ENCODE data around the gene INSRR. TPM values are rescaled to one million over a fixed set of nuclear protein-coding genes. Genes with fewer than 3 reads are reported as not detected.

Gene INSRR
- polyA plus RNA-seq, 3 donors = not detected

GRCh38 chr1:156815961-156816422, 42.9 kb downstream of the INSRR start:
- no peak overlapping the region for H2AFZ ChIP-seq (ENCODE audit: insufficient read depth, low read depth, low read length, poor library complexity, severe bottlenecking)

GRCh38 chr1:156815307-156815826, 43.5 kb downstream of the INSRR start:
- intact Hi-C loops (cut with micrococcal nuclease) = loop anchor here in 1 of 2 donors (10.0 kb wide), 1 partner anchor 79 kb away; the partner anchor contains the start of gene PEAR1
- no peaks in the 10 kb centered on the region for H3K9me3 ChIP-seq (replicated peaks in 1 of 2; ENCODE audit: control insufficient read depth in 1 of 2, insufficient read depth in 1 of 2, low read length in 2 of 2)
- H3K9ac ChIP-seq (ENCODE audit: insufficient read depth, low read length, poor library complexity, severe bottlenecking) = no peak overlapping the region
- H3K4me3 ChIP-seq (replicated peaks in 1 of 3; ENCODE audit: low read depth in 2 of 3, low read length in 3 of 3) = no peak overlapping the region
- peaks cover 21 to 24% of the 10 kb centered on the region in 2 donors for H3K4me1 ChIP-seq (ENCODE audit: control insufficient read depth in 1 of 2, insufficient read depth in 2 of 2, low read length in 2 of 2)
- Mint-ChIP-seq H3K4me1 (peaks cover 28% of the 10 kb centered on the region), H3K36me3 (no peaks in the 10 kb centered on the region), H3K4me3 (peak overlapping the region in 1 of 2 donors; percentile 40), H3K27ac (peak overlapping the region in 1 of 7 donors; percentile 11), H3K9me3 (peaks cover 0 to 2% (median 0%) of the 10 kb centered on the region in 7 donors), H3K27me3 (ENCODE audit: low read depth in 3 of 3) (peaks cover 40 to 68% (median 45%) of the 10 kb centered on the region in 3 donors)
- WGBS (ENCODE audit: insufficient coverage) = 89% methylated on average over 4 of the region's 5 CpGs
- no peaks in the 10 kb centered on the region for H4K20me1 ChIP-seq (ENCODE audit: insufficient read depth, low read length)
- no peak for DNase-seq
- H2AFZ ChIP-seq (ENCODE audit: insufficient read depth, low read depth, low read length, poor library complexity, severe bottlenecking) = no peak overlapping the region
- H3K36me3 ChIP-seq (replicated peaks in 1 of 2; ENCODE audit: control insufficient read depth in 1 of 2, insufficient read depth in 2 of 2, low read length in 2 of 2) = no peaks in the 10 kb centered on the region
- TF ChIP-seq CTCF (IDR thresholded peaks at IDR 0.05) = no peak
- no peaks in the 10 kb centered on the region for H3K79me2 ChIP-seq (ENCODE audit: insufficient read depth, low read length)
- H3K27me3 ChIP-seq (ENCODE audit: control insufficient read depth in 2 of 2, insufficient read depth in 2 of 2, low read length in 2 of 2) = peaks cover 0 to 33% of the 10 kb centered on the region in 2 donors
- H3K4me2 ChIP-seq (replicated peaks; ENCODE audit: extremely low read depth, low read length, poor library complexity, severe bottlenecking) = no peak overlapping the region
- H3K27ac ChIP-seq (ENCODE audit: low read depth in 1 of 2, low read length in 2 of 2) = no peak overlapping the region

More at GRCh38 chr1:156815961-156816422, 42.9 kb downstream of the INSRR start:
- no peaks in the 10 kb centered on the region for H3K9me3 ChIP-seq (replicated peaks in 1 of 2; ENCODE audit: control insufficient read depth in 1 of 2, insufficient read depth in 1 of 2, low read length in 2 of 2)
- peaks cover 0 to 2% (median 0%) of the 10 kb centered on the region in 7 donors for H3K9me3 Mint-ChIP-seq
- peaks cover 21 to 24% of the 10 kb centered on the region in 2 donors for H3K4me1 ChIP-seq (ENCODE audit: control insufficient read depth in 1 of 2, insufficient read depth in 2 of 2, low read length in 2 of 2)
- peak overlapping the region in 3 of 7 donors; percentile 62 to 78 (median 74) for H3K27ac Mint-ChIP-seq
- no peak overlapping the region for H3K9ac ChIP-seq (ENCODE audit: insufficient read depth, low read length, poor library complexity, severe bottlenecking)
- H3K27ac ChIP-seq (ENCODE audit: low read depth in 1 of 2, low read length in 2 of 2) = no peak overlapping the region
- H3K36me3 Mint-ChIP-seq = no peaks in the 10 kb centered on the region
- no peak overlapping the region for H3K4me2 ChIP-seq (replicated peaks; ENCODE audit: extremely low read depth, low read length, poor library complexity, severe bottlenecking)
- no peak for TF ChIP-seq CTCF (IDR thresholded peaks at IDR 0.05)
- peaks cover 0 to 35% of the 10 kb centered on the region in 2 donors for H3K27me3 ChIP-seq (ENCODE audit: control insufficient read depth in 2 of 2, insufficient read depth in 2 of 2, low read length in 2 of 2)
- H3K27me3 Mint-ChIP-seq (ENCODE audit: low read depth in 3 of 3) = peaks cover 40 to 71% (median 41%) of the 10 kb centered on the region in 3 donors
- H3K4me1 Mint-ChIP-seq = peaks cover 28% of the 10 kb centered on the region
- H3K4me3 Mint-ChIP-seq = peak overlapping the region in 1 of 2 donors; percentile 32
- H4K20me1 ChIP-seq (ENCODE audit: insufficient read depth, low read length) = no peaks in the 10 kb centered on the region
- no peaks in the 10 kb centered on the region for H3K79me2 ChIP-seq (ENCODE audit: insufficient read depth, low read length)
- intact Hi-C loops (cut with micrococcal nuclease) = loop anchor here in 1 of 2 donors (10.0 kb wide), 1 partner anchor 79 kb away; the partner anchor contains the start of gene PEAR1
- 76% methylated on average over 6 of the region's 10 CpGs for WGBS (ENCODE audit: insufficient coverage)
- no peaks in the 10 kb centered on the region for H3K36me3 ChIP-seq (replicated peaks in 1 of 2; ENCODE audit: control insufficient read depth in 1 of 2, insufficient read depth in 2 of 2, low read length in 2 of 2)
- no peak for DNase-seq
- H3K4me3 ChIP-seq (replicated peaks in 1 of 3; ENCODE audit: low read depth in 2 of 3, low read length in 3 of 3) = no peak overlapping the region

All from CD14-positive monocyte (primary cell).